Osteocyte (in vitro differentiated cells): ENCODE data around the gene IGFBP1. TPM values are rescaled to one million over a fixed set of nuclear protein-coding genes. Genes with fewer than 3 reads are reported as not detected.

Experiments used
- DNase-seq: peaks from one replicate; pipeline ENCODE4 v3.0.0; 2021; ENCODE audit warnings: mixed read lengths; ENCODE audit not compliant: unreplicated experiment; ENCODE audit errors: extremely low spot score
- H3K27ac Mint-ChIP-seq: one replicate; pipeline ENCODE4 v1.8.0; 2021; ENCODE audit warnings: mild to moderate bottlenecking, mixed read lengths; ENCODE audit not compliant: unreplicated experiment
- H3K27me3 Mint-ChIP-seq: one replicate; pipeline ENCODE4 v1.8.0; 2021; ENCODE audit warnings: mixed read lengths; ENCODE audit not compliant: unreplicated experiment
- H3K36me3 Mint-ChIP-seq: one replicate; pipeline ENCODE4 v1.8.0; 2021; ENCODE audit warnings: mixed read lengths; ENCODE audit not compliant: unreplicated experiment
- H3K4me1 Mint-ChIP-seq: one replicate; pipeline ENCODE4 v1.8.0; 2021; ENCODE audit warnings: mixed read lengths; ENCODE audit not compliant: unreplicated experiment
- H3K4me3 Mint-ChIP-seq: one replicate; pipeline ENCODE4 v1.8.0; 2021; ENCODE audit warnings: mild to moderate bottlenecking, moderate library complexity, mixed read lengths; ENCODE audit not compliant: unreplicated experiment
- H3K9me3 Mint-ChIP-seq: one replicate; pipeline ENCODE4 v1.8.0; 2021; ENCODE audit warnings: mixed read lengths; ENCODE audit not compliant: unreplicated experiment
- CTCF ChIP-seq: fragments of 200-600 bp; sonication (generic); IDR thresholded peaks from 2 replicates; pipeline ENCODE4 v1.5.0; 2021; ENCODE audit warnings: antibody characterized with exemption, mild to moderate bottlenecking, moderate library complexity
- total RNA-seq: library from RNA; stranded (reverse); gene quantifications from 2 replicates; pipeline ENCODE4 v1.2.1, GENCODE V29; 2021

The IGFBP1 gene
- total RNA-seq, 1 donor from 2014 or later = 2.4 TPM

GRCh38 chr7:45918556-45918955 lies 30.3 kb downstream of the IGFBP1 start:
- no peak for TF ChIP-seq CTCF
- Mint-ChIP-seq H3K4me3 (peak overlapping the region; percentile 87), H3K4me1 (peaks cover 58% of the 10 kb centered on the region), H3K27ac (no peak overlapping the region), H3K27me3 (no peaks in the 10 kb centered on the region), H3K36me3 (peaks cover 21% of the 10 kb centered on the region), H3K9me3 (no peaks in the 10 kb centered on the region)
- no peak for DNase-seq

GRCh38 chr7:45919231-45919784 lies 31.0 kb downstream of the IGFBP1 start:
- Mint-ChIP-seq H3K27me3 (no peaks in the 10 kb centered on the region), H3K4me1 (peaks cover 65% of the 10 kb centered on the region), H3K9me3 (no peaks in the 10 kb centered on the region), H3K27ac (no peak overlapping the region), H3K4me3 (peak overlapping the region; percentile 87), H3K36me3 (peaks cover 18% of the 10 kb centered on the region)
- TF ChIP-seq CTCF = no peak
- no peak for DNase-seq

GRCh38 chr7:45919993-45920459 lies 31.7 kb downstream of the IGFBP1 start:
- Mint-ChIP-seq H3K4me3 (peak overlapping the region; percentile 87), H3K4me1 (peaks cover 71% of the 10 kb centered on the region), H3K27ac (peak overlapping the region; percentile 52), H3K27me3 (no peaks in the 10 kb centered on the region), H3K36me3 (peaks cover 14% of the 10 kb centered on the region), H3K9me3 (no peaks in the 10 kb centered on the region)
- no peak for TF ChIP-seq CTCF
- no peak for DNase-seq

- Mint-ChIP-seq H3K9me3 (no peaks in the 10 kb centered on the region), H3K4me3 (peak within 1 kb of the TSS; percentile 87), H3K27me3 (no peaks in the 10 kb centered on the region), H3K27ac (peak within 1 kb of the TSS; percentile 63), H3K4me1 (peaks cover 71% of the 10 kb centered on the region), H3K36me3 (peaks cover 13% of the 10 kb centered on the region)
- no peak for DNase-seq
- no peak for TF ChIP-seq CTCF
These were observed 32.5 kb downstream of the IGFBP1 start, which contains the start of gene IGFBP3 for GRCh38 chr7:45920502-45921380. TSS of gene IGFBP3 (minus strand) at chr7:45921272. CDS start at chr7:45921140, 132 bp downstream.

GRCh38 chr7:45921381-45921698 lies 33.1 kb downstream of the IGFBP1 start:
- Mint-ChIP-seq H3K27me3 (no peaks in the 10 kb centered on the region), H3K27ac (peak overlapping the region; percentile 63), H3K4me3 (peak overlapping the region; percentile 67), H3K9me3 (no peaks in the 10 kb centered on the region), H3K36me3 (peaks cover 7% of the 10 kb centered on the region), H3K4me1 (peaks cover 73% of the 10 kb centered on the region)
- DNase-seq = no peak
- no peak for TF ChIP-seq CTCF
